HG03060 (cell line): ENCODE measurements around the gene ZNF850.
"Not testable (repeated sequence)": the region's sequence is repeated elsewhere in the genome, so short reads cannot be mapped to it uniquely, and the experiment has no call there.

Source experiments
- ATAC-seq: cut with Tn5 transposase; IDR thresholded peaks from one replicate; pipeline ENCODE4 v1.9.1; 2021; ENCODE audit warnings: low read depth, moderate number of reproducible peaks; ENCODE audit not compliant: unreplicated experiment

ZNF850 gene

GRCh38 chr19:36772311-36773222 lies at the start of gene ZNF850:
Gene ZNF850 (minus strand): TSS chr19:36772807. CDS start chr19:36762606, 10,201 bp downstream.
- ATAC-seq = peak; percentile 82

GRCh38 chr19:36821758-36822157 lies 49.2 kb upstream of the ZNF850 start:
- ATAC-seq = no peak

GRCh38 chr19:36819130-36819630 lies 46.6 kb upstream of the ZNF850 start:
- no peak for ATAC-seq

GRCh38 chr19:36807029-36807428 lies 34.4 kb upstream of the ZNF850 start:
- ATAC-seq = no peak

GRCh38 chr19:36805364-36805763 lies 32.8 kb upstream of the ZNF850 start:
- no peak for ATAC-seq

GRCh38 chr19:36797786-36798108 lies 25.1 kb upstream of the ZNF850 start:
- no peak for ATAC-seq

- ATAC-seq = no peak
Measured at GRCh38 chr19:36796714-36796992, 24.0 kb upstream of the ZNF850 start.

- ATAC-seq = not testable (repeated sequence)
Measured at GRCh38 chr19:36791420-36792141, 19.0 kb upstream of the ZNF850 start.

GRCh38 chr19:36775768-36776167 lies 3.2 kb upstream of the ZNF850 start:
- no peak for ATAC-seq

- no peak for ATAC-seq
Measured at GRCh38 chr19:36773223-36773579, 594 bp upstream of the ZNF850 start.

GRCh38 chr19:36771261-36772231 lies 1.1 kb downstream of the ZNF850 start:
- no peak for ATAC-seq

GRCh38 chr19:36750066-36750691 lies 22.4 kb downstream of the ZNF850 start:
- ATAC-seq = no peak

GRCh38 chr19:36749613-36750012 lies 23.0 kb downstream of the ZNF850 start:
- ATAC-seq = not testable (repeated sequence)

- no peak for ATAC-seq
Measured at GRCh38 chr19:36748431-36749275, 24.0 kb downstream of the ZNF850 start.

- no peak for ATAC-seq
Measured at GRCh38 chr19:36747750-36748149, 24.9 kb downstream of the ZNF850 start.

GRCh38 chr19:36745870-36746269 lies 26.7 kb downstream of the ZNF850 start:
- no peak for ATAC-seq

- not testable (repeated sequence) for ATAC-seq
Measured at GRCh38 chr19:36736166-36736565, 36.4 kb downstream of the ZNF850 start.

- ATAC-seq = no peak
Measured at GRCh38 chr19:36719687-36720556, 52.7 kb downstream of the ZNF850 start.
